Measurements from ENCODE around the gene PPP1R12A.

Gene PPP1R12A

DNA sequence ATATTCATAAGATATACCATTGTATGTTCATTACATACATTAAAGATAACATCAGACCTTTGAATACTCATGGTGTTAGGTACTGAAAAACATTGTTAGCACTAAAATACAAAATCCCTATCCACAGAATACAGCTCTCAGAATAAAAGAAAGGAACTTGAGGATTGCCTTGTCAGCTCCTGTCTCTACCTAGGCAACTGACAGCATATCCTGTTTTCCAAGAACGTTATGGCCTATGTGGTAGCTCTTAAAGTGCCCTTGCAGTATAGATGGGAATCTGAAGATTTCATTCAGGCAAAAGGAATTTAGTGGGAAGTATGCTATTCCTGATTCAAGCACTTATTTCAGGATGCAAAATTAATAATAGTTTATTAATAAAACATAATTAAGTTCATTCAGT, 1.8 kb upstream of the PPP1R12A start:
- in situ Hi-C loops (cut with MboI; ENCODE audit: low sequenced_read_pairs), result no loop called here

DNA sequence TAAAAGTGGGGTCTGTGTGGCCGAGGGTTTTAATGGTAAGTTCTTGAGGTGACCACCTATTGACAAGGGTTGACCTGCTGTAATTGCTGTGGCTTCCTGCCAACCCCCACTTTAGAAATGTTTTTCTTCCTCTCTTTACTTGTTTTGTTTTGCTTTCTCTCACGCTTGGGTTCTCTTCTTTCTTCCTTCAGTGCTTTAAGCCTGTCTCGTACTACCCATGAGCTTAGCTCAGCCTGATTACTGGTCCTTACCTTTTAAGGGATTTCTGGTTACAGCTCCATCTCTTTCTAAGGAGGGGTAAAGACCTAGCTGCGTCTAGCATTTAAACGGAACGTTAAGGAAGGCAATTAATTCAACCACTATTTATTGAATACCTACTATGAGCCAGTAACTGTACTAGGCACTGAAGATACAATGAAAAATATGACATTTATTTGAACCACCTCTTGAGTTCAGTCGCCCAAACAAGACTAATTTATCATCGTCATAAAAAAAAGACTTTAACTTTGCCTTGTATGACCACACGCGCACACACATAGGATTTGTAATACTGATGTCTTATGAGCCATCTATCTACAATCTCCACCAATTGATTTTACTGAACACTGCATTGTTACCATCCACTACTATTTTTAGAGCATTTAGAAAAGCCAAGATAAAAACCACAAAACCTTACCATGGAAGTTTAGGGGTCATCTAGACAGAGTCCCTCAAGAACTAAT, 888 bp upstream of the PPP1R12A start:
- in situ Hi-C loops (cut with MboI; ENCODE audit: low sequenced_read_pairs), result no loop called here

DNA sequence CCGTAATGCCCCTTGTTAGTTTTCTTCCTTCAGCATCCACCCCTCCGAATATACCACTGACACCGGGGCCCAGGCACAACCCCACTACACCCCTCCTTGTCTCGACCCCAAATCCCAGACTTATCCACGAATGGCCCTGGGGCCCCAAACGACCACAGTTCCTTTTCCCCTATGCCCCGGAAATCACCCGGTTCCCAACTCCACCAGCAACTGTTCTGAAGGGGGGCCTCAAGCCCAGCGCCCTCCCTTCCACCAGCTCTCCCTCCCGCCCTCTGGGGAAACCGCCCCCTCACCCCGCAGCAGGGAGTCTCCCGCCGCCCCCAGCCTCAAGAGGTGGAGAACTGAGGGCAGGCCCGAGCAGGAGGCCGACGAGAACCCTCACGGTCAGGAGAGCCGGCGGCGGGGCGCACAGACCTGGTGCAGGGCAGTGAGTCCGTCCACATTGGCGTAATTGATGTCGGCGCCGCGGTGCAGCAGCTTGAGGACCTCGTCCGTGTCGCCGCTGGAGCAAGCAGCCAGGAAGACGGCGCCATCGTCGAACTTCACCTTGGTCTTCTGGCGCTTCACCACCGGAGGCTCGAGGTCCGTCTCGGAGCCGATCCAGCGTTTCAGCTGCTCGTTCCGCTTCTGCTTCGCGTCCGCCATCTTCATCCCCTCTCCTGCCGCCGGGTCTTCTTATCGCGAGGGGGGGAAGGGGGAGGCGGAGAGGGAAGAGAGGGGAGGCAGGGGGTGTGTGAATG, 446 bp downstream of the PPP1R12A start:
- in situ Hi-C loops (cut with MboI; ENCODE audit: low sequenced_read_pairs), result no loop called here

DNA sequence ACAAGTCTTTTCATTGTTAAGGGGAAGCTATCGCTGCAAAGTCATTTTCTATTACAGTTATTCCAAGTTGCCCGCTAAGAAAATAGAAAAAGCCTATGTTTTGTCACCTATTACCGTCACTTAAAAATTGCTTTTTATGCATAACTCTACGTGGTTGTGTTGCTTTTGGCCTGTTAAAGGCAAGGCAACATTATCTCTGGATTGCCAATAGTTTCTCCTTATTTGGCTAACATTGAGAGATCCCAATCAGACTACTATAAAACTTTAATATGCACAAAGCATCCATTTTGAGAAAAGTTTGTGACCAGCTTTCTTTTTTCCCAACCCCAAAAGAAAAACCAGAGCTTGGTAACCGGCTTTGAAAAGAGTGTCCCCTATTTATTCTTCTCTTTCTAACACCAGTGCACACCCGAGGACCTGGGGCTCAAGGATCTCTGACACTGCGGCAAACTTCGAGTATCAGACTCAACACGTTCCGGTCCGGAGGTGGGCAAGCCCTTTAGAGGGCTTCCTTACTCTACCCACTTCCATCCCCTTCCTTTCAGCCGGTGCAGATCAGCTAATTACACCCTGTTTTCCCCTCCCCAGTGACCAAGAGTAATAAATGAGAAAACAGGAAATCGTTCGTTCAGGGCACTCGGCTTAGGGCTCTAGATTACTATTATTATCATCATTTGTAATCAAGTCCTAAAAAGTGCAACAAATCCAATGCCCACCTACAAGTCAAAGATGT, 1.2 kb downstream of the PPP1R12A start:
- in situ Hi-C loops (cut with MboI; ENCODE audit: low sequenced_read_pairs), result no loop called here

DNA sequence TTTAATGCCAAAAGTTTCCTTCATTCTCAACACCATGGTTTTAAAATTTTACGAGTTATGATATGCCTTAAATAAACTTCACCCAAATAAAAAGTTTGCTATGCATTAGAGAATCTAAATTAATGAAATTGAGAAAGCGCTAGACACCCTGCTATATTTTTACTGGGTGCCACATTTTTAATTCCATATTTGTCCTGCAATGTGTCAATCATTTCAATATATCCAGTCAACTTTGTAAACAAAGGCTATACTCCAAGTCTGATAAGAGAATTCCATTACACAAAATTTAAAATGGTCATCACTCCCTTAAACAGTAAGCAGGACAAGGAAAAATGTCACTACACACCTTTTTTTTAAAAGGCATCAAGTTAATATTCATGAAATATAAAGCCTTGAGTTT, 1.9 kb downstream of the PPP1R12A start:
- in situ Hi-C loops (cut with MboI; ENCODE audit: low sequenced_read_pairs), result no loop called here

DNA sequence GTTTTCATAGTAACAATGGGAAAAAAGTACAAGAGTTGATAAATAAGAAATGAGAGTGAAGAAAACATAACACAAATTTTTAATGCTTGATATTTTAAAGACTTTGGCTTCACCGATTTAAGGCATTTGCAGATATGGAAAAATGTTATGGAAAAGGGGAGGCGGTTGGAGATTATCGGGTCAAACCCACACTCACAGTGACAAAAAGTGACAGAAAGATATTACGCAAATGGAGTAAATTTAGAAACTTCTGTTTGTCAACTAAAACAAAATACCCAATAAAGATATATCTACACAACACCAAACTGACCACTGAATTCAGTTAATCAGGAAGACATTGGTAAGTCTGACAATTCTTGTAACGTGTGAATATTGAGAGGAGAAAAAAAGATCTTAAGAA, 2.5 kb downstream of the PPP1R12A start:
- in situ Hi-C loops (cut with MboI; ENCODE audit: low sequenced_read_pairs), result no loop called here

DNA sequence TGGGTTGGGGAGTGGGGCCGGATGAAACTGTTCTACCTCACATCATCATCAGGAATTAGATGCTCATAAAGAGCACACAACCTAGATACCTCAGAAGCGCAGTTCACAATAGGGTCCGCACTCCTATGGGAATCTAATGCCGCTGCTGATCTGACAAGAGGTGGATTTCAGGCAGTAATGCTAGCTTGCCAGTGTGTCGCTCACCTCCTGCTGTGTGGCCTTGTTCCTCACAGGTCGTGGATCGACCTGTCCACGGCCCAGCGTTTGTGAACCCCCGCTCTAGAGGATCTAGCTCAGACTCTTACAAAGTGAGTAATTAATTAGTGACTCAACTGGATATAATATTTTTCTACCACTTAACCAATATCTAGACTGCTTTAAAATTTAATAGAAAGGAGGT, 5.8 kb downstream of the PPP1R12A start:
- in situ Hi-C loops (cut with MboI; ENCODE audit: low sequenced_read_pairs), result no loop called here

DNA sequence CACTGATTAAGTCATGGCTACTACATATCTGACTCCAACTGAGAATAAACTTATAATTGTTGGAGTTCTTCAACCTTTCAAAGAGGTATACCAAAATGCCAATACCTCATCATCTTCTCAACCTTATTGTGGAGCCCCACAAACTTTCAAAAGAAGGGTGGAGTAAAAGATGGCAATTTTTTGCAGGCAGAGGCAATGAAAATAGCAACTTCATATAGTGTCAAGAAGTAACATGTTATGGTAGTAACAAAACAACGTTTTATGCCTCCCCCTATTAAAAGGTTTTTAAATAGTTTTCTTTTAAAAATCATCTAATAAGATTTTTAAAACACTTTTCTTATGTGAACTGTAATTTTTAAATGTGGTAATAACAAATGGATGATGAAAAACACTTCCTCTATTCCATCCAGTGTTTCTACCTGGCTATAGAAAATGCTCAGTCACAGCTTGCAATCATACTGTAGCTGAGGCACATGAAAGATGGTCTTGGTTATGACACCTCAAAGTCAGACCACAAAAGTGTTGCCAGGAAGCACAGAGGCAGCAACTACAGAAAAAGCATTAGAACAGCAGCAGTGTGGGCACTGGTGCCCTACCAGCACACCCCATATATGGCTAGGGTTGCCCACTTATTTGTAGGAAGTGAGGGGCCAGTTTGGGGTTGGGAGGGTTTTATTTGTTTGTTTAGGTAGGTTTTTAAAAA, 7.0 kb downstream of the PPP1R12A start:
- in situ Hi-C loops (cut with MboI; ENCODE audit: low sequenced_read_pairs), result no loop called here

DNA sequence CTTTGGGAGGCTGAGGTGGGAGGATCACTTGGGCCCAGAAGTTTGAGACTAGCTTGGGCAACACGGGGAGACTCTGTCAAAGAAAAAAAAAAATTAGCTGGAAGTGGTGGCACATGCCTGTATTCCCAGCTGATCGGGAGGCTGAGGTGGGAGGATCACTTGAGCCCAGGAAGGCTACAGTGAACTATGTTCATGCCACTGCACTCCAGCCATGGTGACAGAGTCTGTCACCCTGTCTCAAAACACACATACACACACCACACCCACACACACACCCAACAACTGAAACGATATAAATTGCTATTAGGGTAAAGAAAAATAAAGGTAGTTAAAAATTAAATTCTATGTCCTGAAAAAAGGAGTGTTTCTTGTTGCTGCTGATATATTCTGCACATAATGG, 7.9 kb downstream of the PPP1R12A start:
- in situ Hi-C loops (cut with MboI; ENCODE audit: low sequenced_read_pairs), result no loop called here

DNA sequence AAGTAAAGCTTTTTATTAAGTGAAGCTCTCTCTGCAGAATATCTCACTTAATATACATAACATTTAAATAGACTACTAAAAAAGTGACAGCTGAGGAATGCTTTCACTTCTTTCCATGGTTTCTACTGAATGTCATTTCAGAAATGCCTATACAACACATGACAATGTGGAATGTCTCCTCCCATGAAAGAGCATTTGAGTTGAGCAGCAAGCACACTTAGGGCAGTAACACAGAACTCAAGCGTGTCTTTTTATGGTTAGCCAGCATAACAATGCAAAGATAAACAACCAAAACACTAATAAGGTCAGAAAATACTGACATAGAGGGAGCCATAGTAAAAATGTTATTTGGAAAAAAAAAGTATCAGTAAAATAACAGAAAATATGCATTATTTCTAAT, 9.4 kb downstream of the PPP1R12A start:
- in situ Hi-C loops (cut with MboI; ENCODE audit: low sequenced_read_pairs), result no loop called here

DNA sequence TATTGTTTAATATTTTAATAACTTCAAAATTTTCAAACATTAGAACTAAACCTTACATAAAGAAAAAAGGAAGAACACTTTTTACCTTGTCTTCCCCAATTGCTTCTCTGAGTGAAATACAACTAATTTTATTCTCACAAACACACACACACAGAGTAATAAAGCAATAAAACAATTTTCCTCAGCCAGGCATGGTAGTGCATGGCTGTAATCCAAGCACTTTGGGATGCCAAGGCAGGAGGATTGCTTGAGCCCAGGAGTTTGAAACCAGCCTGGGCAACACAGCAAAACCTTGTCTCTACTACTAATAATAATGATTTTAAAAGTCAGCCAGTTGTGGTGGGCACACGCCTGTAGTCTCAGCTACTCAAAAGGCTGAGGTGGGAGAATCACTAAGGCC, 13.1 kb downstream of the PPP1R12A start:
- in situ Hi-C loops (cut with MboI; ENCODE audit: low sequenced_read_pairs), result no loop called here

DNA sequence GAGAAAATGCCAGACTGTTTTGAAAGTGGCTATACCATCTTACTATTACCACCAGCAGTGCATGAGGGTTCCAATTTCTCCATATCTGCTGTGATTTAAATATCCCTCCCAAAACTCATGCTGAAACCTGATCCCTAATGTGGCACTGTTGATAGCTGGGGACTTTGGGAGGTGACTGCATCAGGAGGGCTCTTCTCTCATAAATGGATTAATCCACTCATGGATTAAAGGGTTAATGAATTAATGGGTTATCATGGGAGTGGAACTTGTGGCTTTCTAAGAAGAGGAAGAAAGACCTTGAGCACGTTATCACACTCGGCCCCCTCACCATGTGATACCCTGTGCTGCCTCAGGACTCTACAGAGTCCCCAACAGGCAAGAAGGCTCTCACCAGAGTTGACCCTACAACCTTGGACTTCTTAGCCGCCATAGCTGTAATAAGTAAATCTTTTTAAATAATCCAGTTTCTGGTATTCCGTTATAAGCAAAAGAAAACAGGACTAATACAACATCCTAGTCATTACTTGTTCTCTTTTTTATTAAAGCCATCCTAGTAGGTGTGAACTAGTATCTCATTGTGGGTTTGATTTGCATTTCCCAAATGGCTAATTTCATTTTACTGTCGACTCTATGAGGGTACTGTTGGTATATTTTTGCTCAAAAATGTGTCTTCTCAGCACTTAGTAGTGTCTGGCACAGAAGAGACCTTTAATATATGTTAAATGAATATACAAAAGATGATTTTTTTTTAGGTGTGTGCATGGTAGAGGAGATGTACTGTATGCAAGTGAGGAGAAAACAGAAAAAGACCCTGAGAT, 14.3 kb downstream of the PPP1R12A start:
- in situ Hi-C loops (cut with MboI; ENCODE audit: low sequenced_read_pairs), result no loop called here

DNA sequence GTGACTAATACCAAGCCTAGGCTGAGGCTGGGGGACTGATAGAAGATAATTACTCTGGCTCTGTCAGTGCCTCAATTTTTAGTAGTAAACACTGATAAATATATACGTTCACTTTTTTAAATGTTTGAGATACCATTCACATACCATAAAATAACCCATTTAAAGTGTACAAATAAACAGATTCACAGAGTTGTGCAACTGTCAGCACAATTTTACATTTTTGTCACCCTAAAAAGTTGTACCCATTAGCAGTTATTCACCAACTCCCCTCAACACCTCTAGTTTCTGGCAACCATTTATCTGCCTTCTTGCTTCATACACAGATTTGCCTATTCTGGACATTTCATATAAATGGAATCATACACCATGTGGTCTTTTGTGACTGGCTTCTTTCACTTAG, 15.1 kb downstream of the PPP1R12A start:
- in situ Hi-C loops (cut with MboI; ENCODE audit: low sequenced_read_pairs), result no loop called here

DNA sequence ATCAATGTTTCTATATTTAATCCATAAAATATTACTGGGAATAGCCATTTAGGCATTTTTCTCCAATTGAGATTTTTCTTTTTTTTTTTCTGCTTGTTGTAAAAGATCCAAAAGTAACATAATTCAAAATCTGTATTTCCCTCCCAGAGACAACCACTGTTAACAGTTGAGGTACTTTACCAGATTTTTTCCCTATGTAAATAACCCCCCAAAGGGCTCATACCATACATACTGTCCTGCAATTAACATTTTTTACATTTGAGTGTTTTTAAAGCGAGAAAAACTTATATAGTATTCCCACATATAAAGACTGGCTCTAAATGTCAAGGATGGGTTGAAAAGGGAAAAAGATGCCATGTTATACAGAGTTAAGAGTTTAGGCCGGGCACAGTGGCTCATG, 18.1 kb downstream of the PPP1R12A start:
- in situ Hi-C loops (cut with MboI; ENCODE audit: low sequenced_read_pairs), result no loop called here

DNA sequence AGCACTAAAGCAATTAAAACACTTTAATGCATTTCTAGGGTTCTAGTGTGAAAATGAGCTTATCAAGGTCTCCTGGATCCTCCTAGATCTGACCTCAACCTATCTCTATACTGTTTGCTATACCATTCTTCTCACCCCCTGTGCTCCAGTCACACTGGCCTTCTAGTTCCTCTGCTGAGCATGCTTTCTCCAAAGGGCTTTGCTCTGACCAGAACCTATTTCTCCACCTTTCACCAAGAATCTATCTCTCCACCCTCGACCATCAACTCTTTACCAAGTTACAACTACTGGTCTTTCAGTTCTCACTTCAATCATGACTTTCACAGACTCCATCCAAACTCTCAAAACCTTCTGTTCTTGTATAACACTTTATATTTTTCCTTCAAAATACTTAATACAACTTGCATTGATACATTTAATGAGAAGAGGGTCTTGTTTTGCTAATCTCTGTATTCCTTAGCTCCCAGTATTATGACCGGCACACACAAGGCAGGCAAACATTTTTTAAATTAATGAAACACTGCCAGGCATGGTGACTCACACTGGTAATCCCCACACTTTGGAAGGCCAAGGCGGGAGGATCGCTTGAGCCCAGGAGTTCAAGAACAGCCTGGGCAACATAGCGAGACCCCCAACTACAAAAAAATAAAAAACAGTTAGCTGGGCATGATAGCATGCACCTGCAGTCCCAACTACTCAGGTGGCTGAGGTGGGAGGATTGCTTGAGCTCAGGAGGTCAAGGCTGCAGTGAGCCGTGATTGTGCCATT, 22.8 kb downstream of the PPP1R12A start:
- in situ Hi-C loops (cut with MboI; ENCODE audit: low sequenced_read_pairs), result no loop called here

DNA sequence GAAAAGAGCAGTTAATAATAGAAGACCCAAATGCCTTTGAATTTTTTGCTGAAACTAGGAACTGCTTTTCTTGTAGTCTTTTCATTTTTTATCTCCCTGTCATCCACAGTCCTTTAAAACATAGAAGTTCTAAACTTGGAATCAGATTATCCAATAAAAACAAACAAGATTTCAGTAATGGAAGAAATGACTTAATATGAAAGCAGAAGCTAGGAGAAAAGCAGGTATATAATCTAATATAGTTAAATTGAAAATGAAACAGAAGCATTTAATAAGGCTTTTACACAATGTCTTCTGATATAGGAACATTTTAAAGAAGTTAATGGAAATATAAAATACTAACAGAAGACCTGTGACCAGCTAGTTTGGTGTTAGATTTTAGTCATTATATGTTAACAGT, 26.5 kb downstream of the PPP1R12A start:
- in situ Hi-C loops (cut with MboI; ENCODE audit: low sequenced_read_pairs), result no loop called here

DNA sequence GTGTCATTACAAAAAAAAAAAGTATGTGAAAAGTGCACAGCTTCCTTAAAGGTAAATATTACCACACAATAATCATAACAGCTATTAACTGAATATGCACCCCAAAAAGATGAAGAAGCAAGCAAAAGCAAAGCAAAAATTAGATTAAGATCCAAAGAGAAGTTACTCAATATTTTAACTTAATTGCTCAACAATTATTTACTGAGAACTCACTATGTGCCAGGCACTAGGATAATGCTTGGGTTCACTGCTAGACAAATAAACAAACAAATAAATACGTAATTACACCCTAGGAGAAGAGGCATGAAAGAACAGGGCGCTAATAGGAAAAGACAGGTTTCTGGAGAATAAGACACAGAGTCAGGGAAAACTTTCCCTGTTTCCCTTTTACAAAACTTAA, 33.4 kb downstream of the PPP1R12A start:
- in situ Hi-C loops (cut with MboI; ENCODE audit: low sequenced_read_pairs), result no loop called here

DNA sequence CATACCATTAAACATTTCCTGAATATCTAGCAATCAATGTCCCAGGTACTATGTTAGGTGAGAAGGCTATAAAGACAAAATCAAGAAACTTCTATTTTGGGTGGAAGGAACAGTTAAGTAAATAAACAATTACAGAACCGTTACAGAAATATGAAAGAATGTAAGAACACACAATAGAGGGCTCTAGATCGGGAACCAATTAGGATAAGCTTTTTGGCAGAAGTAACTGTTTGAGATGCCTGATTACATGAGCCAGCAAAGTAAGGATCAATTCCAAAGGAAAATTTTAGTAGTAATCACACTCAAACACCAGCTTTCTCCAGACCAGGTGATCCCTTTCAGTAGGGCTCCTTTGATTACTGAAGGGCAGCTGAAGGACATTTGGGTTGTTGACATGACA, 33.9 kb downstream of the PPP1R12A start:
- in situ Hi-C loops (cut with MboI; ENCODE audit: low sequenced_read_pairs), result no loop called here

DNA sequence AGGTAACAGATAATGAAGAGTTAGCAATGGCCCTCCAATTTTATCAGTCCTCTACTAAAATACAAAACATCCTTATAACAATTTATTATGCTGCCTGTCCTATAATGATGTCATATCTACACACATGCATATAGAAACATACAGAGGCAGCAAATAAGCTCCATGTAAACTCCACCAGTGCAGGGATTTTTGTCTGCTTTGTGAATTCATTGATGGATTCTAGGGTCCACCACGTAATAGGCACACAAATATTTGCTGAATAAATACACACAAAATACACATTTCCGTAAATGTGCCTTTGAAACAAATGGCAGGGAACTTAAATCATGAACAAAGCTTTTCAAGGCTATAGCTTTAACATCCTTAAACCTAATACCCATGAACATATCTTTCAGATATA, 34.7 kb downstream of the PPP1R12A start:
- in situ Hi-C loops (cut with MboI; ENCODE audit: low sequenced_read_pairs), result no loop called here

DNA sequence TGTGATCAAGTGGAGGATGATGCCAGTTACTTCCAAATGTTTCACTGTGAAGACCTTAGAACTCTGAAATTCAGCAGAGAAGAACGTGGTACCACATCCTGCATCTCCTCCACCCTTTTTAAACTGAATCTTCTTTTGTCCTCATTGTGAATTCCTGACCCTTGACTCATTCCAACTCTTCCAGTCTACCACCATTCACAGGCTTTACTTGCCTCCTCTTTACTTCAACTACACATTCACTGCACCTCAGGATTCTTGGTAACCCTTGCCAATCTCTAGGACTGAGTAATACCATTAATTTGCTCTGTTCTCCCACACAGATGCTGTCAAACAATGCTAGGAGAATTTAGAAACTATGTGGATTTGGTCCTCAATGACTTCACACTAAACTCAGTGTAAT, 37.3 kb downstream of the PPP1R12A start:
- in situ Hi-C loops (cut with MboI; ENCODE audit: low sequenced_read_pairs), result no loop called here

Data from HL-60/S4 treated with phorbol 12-myristate 13-acetate at 8.2 ng/mL for 4 days and 3 days (cell line).